ENCODE data around the gene NMB. TPM values are rescaled to one million over a fixed set of nuclear protein-coding genes. Genes with fewer than 3 reads are reported as not detected.

The NMB gene
- total RNA-seq (2014; rRNA removed; shearing (Covaris generic)) (19.8 and 22.0 TPM in 2 replicates), polyA plus RNA-seq (2016; fragmentation: Nextera tagmentation; extraction: Ambion mirVana) (17.0 and 18.1 TPM in 2 replicates)
- long read RNA-seq, transcript NMB-201 (3 exons, 1,007 nt), result major isoform, 13 of 16 reads
- long read RNA-seq, partial matches to known transcripts, result 1 of 16 reads
- long read RNA-seq, other reads (novel, unspliced or antisense), result 0 of 16 reads

GRCh38 chr15:84658080-84658787, at the start of gene NMB:
NMB (minus strand) TSS chr15:84658199; CDS start chr15:84658152, 47 bp downstream.
- peaks cover 31% of the 10 kb centered on the region for H3K4me1 ChIP-seq (ENCODE audit: insufficient read depth)
- peaks cover 8% of the 10 kb centered on the region; the same call in 1 of the 2 replicates for H4K20me1 ChIP-seq (replicated peaks; ENCODE audit: insufficient read depth)
- peak within 1 kb of the TSS; percentile 96 for H3K4me2 ChIP-seq
- peak within 1 kb of the TSS; percentile 91 for H2AFZ ChIP-seq
- H3K9me2 ChIP-seq (ENCODE audit: insufficient read depth), result no peaks in the 10 kb centered on the region
- peak within 1 kb of the TSS; percentile 82 for H3K4me3 ChIP-seq
- peaks cover 21% of the 10 kb centered on the region for H3K27me3 Mint-ChIP-seq (ENCODE audit: insufficient read depth, low read depth, poor library complexity)
- ATAC-seq, result peak; percentile 80
- peaks cover 35% of the 10 kb centered on the region for H3K4me1 Mint-ChIP-seq
- peaks cover 7% of the 10 kb centered on the region for H3K79me2 ChIP-seq (replicated peaks; ENCODE audit: insufficient read depth)
- peak within 1 kb of the TSS; percentile 44; the same call in 1 of the 2 replicates for H3K27ac Mint-ChIP-seq
- H3F3A ChIP-seq (replicated peaks; ENCODE audit: low read depth), result peaks cover 19% of the 10 kb centered on the region
- H3K27me3 ChIP-seq (ENCODE audit: insufficient read depth), result peaks cover 12% of the 10 kb centered on the region
- H3K36me3 ChIP-seq (ENCODE audit: insufficient read depth), result no peaks in the 10 kb centered on the region
- H3K9me3 Mint-ChIP-seq, result no peaks in the 10 kb centered on the region
- TF ChIP-seq CTCF (conservative IDR thresholded peaks at IDR 0.05; ENCODE audit: low read depth in 2 of 2), result peak; percentile 66 to 68
- no peak for TF ChIP-seq NANOG (IDR thresholded peaks at IDR 0.05; ENCODE audit: borderline replicate concordance)
- peak; percentile 72 for TF ChIP-seq POLR2AphosphoS5 (IDR thresholded peaks at IDR 0.05; ENCODE audit: low read depth)
- no peak for TF ChIP-seq EZH2 (IDR thresholded peaks at IDR 0.05; ENCODE audit: low read depth, unreplicated experiment)
- peak within 1 kb of the TSS; percentile 86; the same call in 1 of the 2 replicates for H3K27ac ChIP-seq (ENCODE audit: low read depth)
- peaks cover 6% of the 10 kb centered on the region; the same call in 1 of the 3 replicates for H3K36me3 Mint-ChIP-seq (ENCODE audit: low read depth)
- peak within 1 kb of the TSS; percentile 73 for H3K4me3 Mint-ChIP-seq
- DNase-seq (ENCODE audit: low spot score), result peak; percentile 97

GRCh38 chr15:84703808-84704207, 45.8 kb upstream of the NMB start:
- Histone ChIP-seq H3K36me3 (ENCODE audit: insufficient read depth) (no peaks in the 10 kb centered on the region), H3K4me1 (ENCODE audit: insufficient read depth) (no peaks in the 10 kb centered on the region), H3K4me3 (no peak overlapping the region), H3K4me2 (no peak overlapping the region), H4K20me1 (replicated peaks; ENCODE audit: insufficient read depth) (peaks cover 76% of the 10 kb centered on the region), H3K79me2 (replicated peaks; ENCODE audit: insufficient read depth) (peaks cover 100% of the 10 kb centered on the region), H3K27ac (ENCODE audit: low read depth) (no peak overlapping the region; the same call in 1 of the 2 replicates), H2AFZ (no peak overlapping the region), H3K27me3 (ENCODE audit: insufficient read depth) (no peaks in the 10 kb centered on the region), H3F3A (replicated peaks; ENCODE audit: low read depth) (no peaks in the 10 kb centered on the region), H3K9me2 (ENCODE audit: insufficient read depth) (no peaks in the 10 kb centered on the region)
- no peak for TF ChIP-seq ZNF331 (CRISPR knock-in tag; IDR thresholded peaks at IDR 0.05; ENCODE audit: low read depth)
- DNase-seq (ENCODE audit: low spot score) (no peak), ATAC-seq (no peak)
- no peak overlapping the region for H3K4me3 Mint-ChIP-seq
- H3K27ac Mint-ChIP-seq, result no peak overlapping the region
- H3K36me3 Mint-ChIP-seq (ENCODE audit: low read depth), result peaks cover 5% of the 10 kb centered on the region; the same call in 2 of the 3 replicates
- peaks cover 8% of the 10 kb centered on the region for H3K27me3 Mint-ChIP-seq (ENCODE audit: insufficient read depth, low read depth, poor library complexity)
- no peaks in the 10 kb centered on the region for H3K4me1 Mint-ChIP-seq
- no peaks in the 10 kb centered on the region for H3K9me3 Mint-ChIP-seq

- H2AFZ ChIP-seq, result no peak overlapping the region
- H3K9me2 ChIP-seq (ENCODE audit: insufficient read depth), result no peaks in the 10 kb centered on the region
- H3K79me2 ChIP-seq (replicated peaks; ENCODE audit: insufficient read depth), result peaks cover 100% of the 10 kb centered on the region
- no peak for DNase-seq (ENCODE audit: low spot score)
- no peaks in the 10 kb centered on the region; the same call in 2 of the 3 replicates for H3K36me3 Mint-ChIP-seq (ENCODE audit: low read depth)
- no peak overlapping the region for H3K27ac Mint-ChIP-seq
- H3K4me3 ChIP-seq, result no peak overlapping the region
- H3K27me3 Mint-ChIP-seq (ENCODE audit: insufficient read depth, low read depth, poor library complexity), result peaks cover 5% of the 10 kb centered on the region
- H3K4me1 Mint-ChIP-seq, result no peaks in the 10 kb centered on the region
- H3F3A ChIP-seq (replicated peaks; ENCODE audit: low read depth), result no peaks in the 10 kb centered on the region
- H4K20me1 ChIP-seq (replicated peaks; ENCODE audit: insufficient read depth), result peaks cover 71% of the 10 kb centered on the region
- H3K36me3 ChIP-seq (ENCODE audit: insufficient read depth), result no peaks in the 10 kb centered on the region
- ATAC-seq, result no peak
- no peak overlapping the region for H3K4me2 ChIP-seq
- no peak overlapping the region for H3K4me3 Mint-ChIP-seq
- no peak for TF ChIP-seq CREB1 (CRISPR knock-in tag; IDR thresholded peaks at IDR 0.05; ENCODE audit: low read depth)
- no peak for TF ChIP-seq REST (IDR thresholded peaks at IDR 0.05; ENCODE audit: unreplicated experiment)
- no peak for TF ChIP-seq ZNF114 (CRISPR knock-in tag; IDR thresholded peaks at IDR 0.05)
- no peaks in the 10 kb centered on the region for H3K27me3 ChIP-seq (ENCODE audit: insufficient read depth)
- H3K4me1 ChIP-seq (ENCODE audit: insufficient read depth), result no peaks in the 10 kb centered on the region
- H3K9me3 Mint-ChIP-seq, result no peaks in the 10 kb centered on the region
- no peak overlapping the region for H3K27ac ChIP-seq (ENCODE audit: low read depth)
Observed at GRCh38 chr15:84702961-84703482, 45.0 kb upstream of the NMB start.
